Right lobe of liver (tissue), 6 donors: ENCODE results near the gene GLIPR2. TPM values are rescaled to one million over a fixed set of nuclear protein-coding genes. Genes with fewer than 3 reads are reported as not detected.

Source experiments
- ATAC-seq, 4 donors: fragments of 200-7000 bp; cut with Tn5 transposase; one replicate each; pipeline ENCODE4 v1.9.1; 2020; ENCODE audit warnings: mild to moderate bottlenecking in 4 of 4, moderate library complexity in 4 of 4
- DNase-seq, 3 donors: peaks; one replicate each; pipeline ENCODE4 v3.0.0-alpha.2; 2020
- H3K27ac ChIP-seq, 3 donors: fragments of 200-600 bp; one replicate each; pipeline ENCODE4 v1.8.0; 2022
- H3K27me3 ChIP-seq, 2 donors: fragments of 200-600 bp; one replicate each; pipeline ENCODE4 v1.8.0; 2022
- H3K36me3 ChIP-seq, 4 donors: fragments of 200-600 bp; sonication (generic) in 1 of 4; one replicate each; pipeline versions ENCODE4 v1.5.1 to v1.8.0; 2017 to 2022; ENCODE audit warnings: control low read depth in 1 of 4
- H3K4me1 ChIP-seq, 4 donors: fragments of 200-600 bp; sonication (generic) in 1 of 4; one replicate each; pipeline versions ENCODE4 v1.5.1 to v1.8.0; 2017 to 2022; ENCODE audit warnings: control low read depth in 1 of 4
- H3K4me3 ChIP-seq, 3 donors: fragments of 200-600 bp; one replicate each; pipeline ENCODE4 v1.8.0; 2022
- H3K9me3 ChIP-seq, 4 donors: fragments of 200-600 bp; sonication (generic) in 1 of 4; one replicate each; pipeline versions ENCODE4 v1.5.1 to v1.8.0; 2017 to 2022; ENCODE audit warnings: control low read depth in 1 of 4
- CTCF ChIP-seq, 4 donors: fragments of 200-600 bp in 3 of 4; fragments of 450-650 bp in 1 of 4; IDR thresholded peaks; one replicate each; pipeline versions ENCODE4 v1.5.1 to v1.8.0; 2016 to 2022; ENCODE audit warnings: antibody characterized with exemption in 4 of 4, mild to moderate bottlenecking in 2 of 4
- POLR2A ChIP-seq: fragments of 450-650 bp; IDR thresholded peaks from one replicate; pipeline ENCODE4 v1.6.1; 2017; ENCODE audit warnings: antibody characterized with exemption, mild to moderate bottlenecking
- WGBS: methylation state at CpG from one replicate; pipeline ENCODE4 v1.1.6; 2018; ENCODE audit warnings: low coverage, low lambda C conversion rate; ENCODE audit not compliant: insufficient coverage; ENCODE audit errors: missing lambda C conversion rate; 5-methylcytosine and 5-hydroxymethylcytosine counted together
- intact Hi-C, 2 donors: fragments of 100-400 bp; cut with DNase I; formaldehyde crosslinking; loops; one replicate each; pipeline versions ENCODE4 v1.11.2 to v1.14.1; 2022
- total RNA-seq, 6 experiments: library from RNA; depleted of rRNA in 2 of 6; stranded (reverse); fragments of >200 nt in 2 of 6; fragmentation: NEBNext Ultra II Directional in 3 of 6; extraction: Animal tissue kit (Norgen Biotek cat#: 25700) in 3 of 6; gene quantifications; one replicate each; pipeline versions ENCODE4 v1.1.0 to v1.2.4, GENCODE V29; 2016 to 2023
- donor health status: DM: no; HTN: yes; CAD: no.
- donor health status: DM: no; HTN: no; CAD: no.
- donor health status: DM: no; HTN: no; CAD: no.
- donor health status: DM: no; HTN: yes; CAD: no.
- donor health status: DM: no; HTN: yes; CAD: no.

The GLIPR2 gene
- total RNA-seq, 6 experiments from 2014 or later: 1.2 to 3.9 (median 2.5) TPM

- H3K4me3 ChIP-seq: no peak overlapping the region
- no peaks in the 10 kb centered on the region for H3K4me1 ChIP-seq
- no peaks in the 10 kb centered on the region for H3K9me3 ChIP-seq
- intact Hi-C loops: loop anchor here in 1 of 2 donors (10.0 kb wide), 1 partner anchor 56 kb away; no protein-coding TSS in a partner anchor
- no peak for TF ChIP-seq POLR2A
- TF ChIP-seq CTCF (IDR thresholded peaks at IDR 0.05): no peak
- DNase-seq (no peak), ATAC-seq (no peak)
- no peaks in the 10 kb centered on the region for H3K27me3 ChIP-seq
- no peak overlapping the region for H3K27ac ChIP-seq
- peaks cover 0 to 7% (median 0%) of the 10 kb centered on the region in 4 donors for H3K36me3 ChIP-seq
- WGBS: 89% methylated on average over 7 of the region's 15 CpGs
These were observed 17.8 kb upstream of the GLIPR2 start for GRCh38 chr9:36118706-36119105.

GRCh38 chr9:36119476-36119875 is 17.1 kb upstream of the GLIPR2 start:
- Histone ChIP-seq H3K4me3 (no peak overlapping the region), H3K9me3 (no peaks in the 10 kb centered on the region), H3K27ac (no peak overlapping the region), H3K36me3 (peaks cover 0 to 7% (median 0%) of the 10 kb centered on the region in 4 donors), H3K27me3 (no peaks in the 10 kb centered on the region), H3K4me1 (no peaks in the 10 kb centered on the region)
- no peak for ATAC-seq
- no peak for DNase-seq
- TF ChIP-seq POLR2A (no peak), CTCF (IDR thresholded peaks at IDR 0.05) (no peak)
- WGBS: 74% methylated on average over 7 of the region's 7 CpGs
- intact Hi-C loops: loop anchor here in 1 of 2 donors (10.0 kb wide), 1 partner anchor 55 kb away; no protein-coding TSS in a partner anchor

- Histone ChIP-seq H3K4me1 (no peaks in the 10 kb centered on the region), H3K4me3 (no peak overlapping the region), H3K36me3 (peaks cover 0 to 7% (median 0%) of the 10 kb centered on the region in 4 donors), H3K9me3 (no peaks in the 10 kb centered on the region), H3K27ac (no peak overlapping the region), H3K27me3 (no peaks in the 10 kb centered on the region)
- TF ChIP-seq CTCF (IDR thresholded peaks at IDR 0.05) (no peak), POLR2A (no peak)
- DNase-seq: no peak
- intact Hi-C loops: no loop called here
- no CpG with 5 or more reads among the region's 4 CpGs for WGBS
- ATAC-seq: no peak
These were observed 15.8 kb upstream of the GLIPR2 start for GRCh38 chr9:36120705-36121104.

- ATAC-seq (no peak), DNase-seq (no peak)
- Histone ChIP-seq H3K4me1 (no peaks in the 10 kb centered on the region), H3K27me3 (no peaks in the 10 kb centered on the region), H3K36me3 (peaks cover 0 to 6% (median 0%) of the 10 kb centered on the region in 4 donors), H3K9me3 (no peaks in the 10 kb centered on the region), H3K27ac (no peak overlapping the region), H3K4me3 (no peak overlapping the region)
- WGBS: 68% methylated on average over 6 of the region's 7 CpGs
- TF ChIP-seq CTCF (IDR thresholded peaks at IDR 0.05) (no peak), POLR2A (no peak)
- intact Hi-C loops: no loop called here
These were observed 14.6 kb upstream of the GLIPR2 start for GRCh38 chr9:36121971-36122370.

- 67% methylated on average over 2 of the region's 2 CpGs for WGBS
- ATAC-seq: no peak
- intact Hi-C loops: no loop called here
These were observed 13.0 kb upstream of the GLIPR2 start for GRCh38 chr9:36123515-36123914.

More at GRCh38 chr9:36123515-36123914, 13.0 kb upstream of the GLIPR2 start:
- Histone ChIP-seq H3K27ac (no peak overlapping the region), H3K36me3 (peaks cover 0 to 4% (median 0%) of the 10 kb centered on the region in 4 donors), H3K4me1 (no peaks in the 10 kb centered on the region), H3K27me3 (no peaks in the 10 kb centered on the region), H3K4me3 (no peak overlapping the region), H3K9me3 (no peaks in the 10 kb centered on the region)
- no peak for DNase-seq
- TF ChIP-seq POLR2A (no peak), CTCF (IDR thresholded peaks at IDR 0.05) (no peak)
